OCI-LY3 (cell line): ENCODE results near the gene KLHL10.

ENCODE experiments used
- H2AFZ ChIP-seq: fragments of 200-600, 300-600 bp; shearing (Covaris generic); 2 replicates; pipeline ENCODE4 v1.6.0; 2014; ENCODE audit warnings: antibody characterized with exemption, low read depth, low read length
- H3K27ac ChIP-seq: fragments of 200-600, 300-600 bp; sonication (generic); 2 replicates; pipeline ENCODE4 v1.5.1; 2014; ENCODE audit warnings: mild to moderate bottlenecking, low read length, moderate library complexity, mixed read lengths
- H3K27me3 ChIP-seq: fragments of 200-600, 300-600 bp; sonication (generic); 2 replicates; pipeline ENCODE4 v1.6.1; 2014; ENCODE audit warnings: low read depth, low read length, mixed read lengths
- H3K36me3 ChIP-seq: fragments of 200-600, 300-600 bp; sonication (generic); replicated peaks from 2 replicates; pipeline ENCODE3; 2014; ENCODE audit warnings: low read depth, low read length, mixed read lengths
- H3K4me1 ChIP-seq: fragments of 300-600, 200-600 bp; sonication (generic); 2 replicates; pipeline ENCODE4 v1.6.1; 2014; ENCODE audit warnings: low read length, mixed read lengths
- H3K4me2 ChIP-seq: fragments of 200-600, 300-600 bp; sonication (generic); 2 replicates; pipeline ENCODE4 v1.6.1; 2014; ENCODE audit warnings: low read length, mixed read lengths
- H3K4me3 ChIP-seq: fragments of 300-600, 200-600 bp; sonication (generic); 2 replicates; pipeline ENCODE4 v1.5.1; 2014; ENCODE audit warnings: antibody characterized with exemption, mild to moderate bottlenecking, low read length, moderate library complexity
- H3K79me2 ChIP-seq: fragments of 300-600, 200-600 bp; shearing (Covaris generic); 2 replicates; pipeline ENCODE4 v1.6.1; 2014; ENCODE audit warnings: mild to moderate bottlenecking, low read length, mixed read lengths
- H3K9ac ChIP-seq: fragments of 300-600, 200-600 bp; shearing (Covaris generic); 2 replicates; pipeline ENCODE4 v1.6.0; 2014; ENCODE audit warnings: mild to moderate bottlenecking, low read length, moderate library complexity
- H3K9me3 ChIP-seq: fragments of 200-600, 300-600 bp; shearing (Covaris generic); 2 replicates; pipeline ENCODE4 v1.6.1; 2014; ENCODE audit warnings: low read length, mixed read lengths; ENCODE audit not compliant: insufficient read depth
- H4K20me1 ChIP-seq: fragments of 200-600, 300-600 bp; sonication (generic); 2 replicates; pipeline ENCODE4 v1.6.1; 2016; ENCODE audit warnings: low read length, mixed read lengths; ENCODE audit not compliant: insufficient read depth
- EZH2phosphoT487 ChIP-seq: fragments of 200-600 bp; shearing (Covaris generic); IDR thresholded peaks from 2 replicates; pipeline ENCODE4 v1.6.1; 2018; ENCODE audit warnings: antibody characterized with exemption, mixed run types, low read depth
- TF ChIP-seq, protein P1 (sequence below): fragments of 200-600, 300-600 bp; sonication (generic); IDR thresholded peaks from 2 replicates; pipeline ENCODE4 v1.5.1; 2014; ENCODE audit warnings: antibody characterized with exemption, low read length, low read depth

Gene KLHL10

DNA sequence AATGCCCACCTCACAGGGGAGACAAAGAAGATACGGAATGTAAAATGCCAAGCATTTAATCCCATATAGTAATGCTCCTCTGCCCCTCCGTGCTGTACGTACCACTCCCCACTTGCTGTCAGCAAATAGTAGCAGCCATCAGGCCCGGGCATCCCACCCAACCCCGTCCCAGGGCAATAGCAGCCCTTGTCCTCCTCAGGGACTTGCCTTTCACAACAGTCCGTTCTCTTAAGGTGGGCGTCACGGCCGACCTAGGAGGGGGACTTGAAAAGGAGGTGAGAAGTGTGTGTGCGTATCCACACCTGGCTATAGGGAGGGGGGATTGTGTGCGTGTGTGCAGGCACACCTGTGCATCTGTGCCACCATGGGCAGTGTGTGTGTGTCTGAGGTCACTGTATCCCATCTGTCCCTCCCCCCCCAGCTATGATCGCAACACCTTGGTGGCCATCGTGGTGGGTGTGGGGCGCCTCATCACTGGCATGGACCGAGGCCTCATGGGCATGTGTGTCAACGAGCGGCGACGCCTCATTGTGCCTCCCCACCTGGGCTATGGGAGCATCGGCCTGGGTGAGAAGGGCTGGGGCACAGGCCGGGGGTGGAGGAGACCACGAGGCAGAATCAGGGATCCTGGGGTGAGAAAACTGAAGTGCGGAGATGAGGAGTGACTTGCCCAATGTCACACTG is 20.8 kb upstream of the KLHL10 start:
- no peak overlapping the region for H3K9ac ChIP-seq

GRCh38 chr17:41818024-41818423 is 19.6 kb upstream of the KLHL10 start:
- Histone ChIP-seq H3K9me3 (no peaks in the 10 kb centered on the region), H4K20me1 (no peaks in the 10 kb centered on the region), H3K9ac (peak overlapping the region; percentile 88; the same call in 1 of the 2 replicates), H3K4me1 (peaks cover 20% of the 10 kb centered on the region), H3K36me3 (no peaks in the 10 kb centered on the region), H2AFZ (no peak overlapping the region), H3K27me3 (peaks cover 4% of the 10 kb centered on the region; the same call in 1 of the 2 replicates), H3K4me2 (peak overlapping the region; percentile 99), H3K79me2 (peaks cover 3% of the 10 kb centered on the region; the same call in 1 of the 2 replicates), H3K27ac (peak overlapping the region; percentile 58), H3K4me3 (peak overlapping the region; percentile 88)
- no peak for TF ChIP-seq EZH2phosphoT487
- TF ChIP-seq, protein P1, sequence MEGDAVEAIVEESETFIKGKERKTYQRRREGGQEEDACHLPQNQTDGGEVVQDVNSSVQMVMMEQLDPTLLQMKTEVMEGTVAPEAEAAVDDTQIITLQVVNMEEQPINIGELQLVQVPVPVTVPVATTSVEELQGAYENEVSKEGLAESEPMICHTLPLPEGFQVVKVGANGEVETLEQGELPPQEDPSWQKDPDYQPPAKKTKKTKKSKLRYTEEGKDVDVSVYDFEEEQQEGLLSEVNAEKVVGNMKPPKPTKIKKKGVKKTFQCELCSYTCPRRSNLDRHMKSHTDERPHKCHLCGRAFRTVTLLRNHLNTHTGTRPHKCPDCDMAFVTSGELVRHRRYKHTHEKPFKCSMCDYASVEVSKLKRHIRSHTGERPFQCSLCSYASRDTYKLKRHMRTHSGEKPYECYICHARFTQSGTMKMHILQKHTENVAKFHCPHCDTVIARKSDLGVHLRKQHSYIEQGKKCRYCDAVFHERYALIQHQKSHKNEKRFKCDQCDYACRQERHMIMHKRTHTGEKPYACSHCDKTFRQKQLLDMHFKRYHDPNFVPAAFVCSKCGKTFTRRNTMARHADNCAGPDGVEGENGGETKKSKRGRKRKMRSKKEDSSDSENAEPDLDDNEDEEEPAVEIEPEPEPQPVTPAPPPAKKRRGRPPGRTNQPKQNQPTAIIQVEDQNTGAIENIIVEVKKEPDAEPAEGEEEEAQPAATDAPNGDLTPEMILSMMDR: no peak

More for the DNA sequence above, 20.8 kb upstream of the KLHL10 start:
- no peak overlapping the region for H3K4me3 ChIP-seq
- TF ChIP-seq, protein P1: no peak
- TF ChIP-seq EZH2phosphoT487: no peak
- peaks cover 12% of the 10 kb centered on the region for H3K27me3 ChIP-seq
- no peak overlapping the region for H3K4me2 ChIP-seq
- H2AFZ ChIP-seq: no peak overlapping the region
- peaks cover 3% of the 10 kb centered on the region; the same call in 1 of the 2 replicates for H3K79me2 ChIP-seq
- H3K4me1 ChIP-seq: peaks cover 27% of the 10 kb centered on the region
- no peaks in the 10 kb centered on the region for H4K20me1 ChIP-seq
- H3K9me3 ChIP-seq: no peaks in the 10 kb centered on the region
- no peaks in the 10 kb centered on the region for H3K36me3 ChIP-seq
- H3K27ac ChIP-seq: no peak overlapping the region

GRCh38 chr17:41821776-41822175 is 15.8 kb upstream of the KLHL10 start:
- Histone ChIP-seq H3K9me3 (no peaks in the 10 kb centered on the region), H3K4me3 (no peak overlapping the region), H3K9ac (no peak overlapping the region), H4K20me1 (no peaks in the 10 kb centered on the region), H2AFZ (no peak overlapping the region), H3K4me2 (no peak overlapping the region), H3K4me1 (peaks cover 20% of the 10 kb centered on the region), H3K79me2 (peaks cover 3% of the 10 kb centered on the region; the same call in 1 of the 2 replicates), H3K27me3 (no peaks in the 10 kb centered on the region), H3K36me3 (peaks cover 8% of the 10 kb centered on the region), H3K27ac (no peak overlapping the region)
- TF ChIP-seq, protein P1: no peak
- TF ChIP-seq EZH2phosphoT487: no peak

DNA sequence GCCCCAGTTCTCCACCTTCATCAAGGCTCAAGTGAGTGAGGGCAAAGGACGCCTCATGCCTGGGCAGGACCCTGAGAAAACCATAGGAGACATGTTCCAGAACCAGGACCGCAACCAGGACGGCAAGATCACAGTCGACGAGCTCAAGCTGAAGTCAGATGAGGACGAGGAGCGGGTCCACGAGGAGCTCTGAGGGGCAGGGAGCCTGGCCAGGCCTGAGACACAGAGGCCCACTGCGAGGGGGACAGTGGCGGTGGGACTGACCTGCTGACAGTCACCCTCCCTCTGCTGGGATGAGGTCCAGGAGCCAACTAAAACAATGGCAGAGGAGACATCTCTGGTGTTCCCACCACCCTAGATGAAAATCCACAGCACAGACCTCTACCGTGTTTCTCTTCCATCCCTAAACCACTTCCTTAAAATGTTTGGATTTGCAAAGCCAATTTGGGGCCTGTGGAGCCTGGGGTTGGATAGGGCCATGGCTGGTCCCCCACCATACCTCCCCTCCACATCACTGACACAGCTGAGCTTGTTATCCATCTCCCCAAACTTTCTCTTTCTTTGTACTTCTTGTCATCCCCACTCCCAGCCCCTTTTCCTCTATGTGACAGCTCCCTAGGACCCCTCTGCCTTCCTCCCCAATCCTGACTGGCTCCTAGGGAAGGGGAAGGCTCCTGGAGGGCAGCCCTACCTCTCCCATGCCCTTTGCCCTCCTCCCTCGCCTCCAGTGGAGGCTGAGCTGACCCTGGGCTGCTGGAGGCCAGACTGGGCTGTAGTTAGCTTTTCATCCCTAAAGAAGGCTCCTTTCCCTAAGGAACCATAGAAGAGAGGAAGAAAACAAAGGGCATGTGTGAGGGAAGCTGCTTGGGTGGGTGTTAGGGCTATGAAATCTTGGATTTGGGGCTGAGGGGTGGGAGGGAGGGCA is 15.1 kb upstream of the KLHL10 start:
- no peak overlapping the region for H3K4me3 ChIP-seq

More for the DNA sequence above, 15.1 kb upstream of the KLHL10 start:
- Histone ChIP-seq H3K9me3 (no peaks in the 10 kb centered on the region), H3K4me2 (no peak overlapping the region), H3K4me1 (peaks cover 20% of the 10 kb centered on the region), H3K9ac (no peak overlapping the region), H3K27ac (no peak overlapping the region), H2AFZ (no peak overlapping the region), H3K27me3 (no peaks in the 10 kb centered on the region), H3K36me3 (peaks cover 8% of the 10 kb centered on the region), H3K79me2 (peaks cover 3% of the 10 kb centered on the region; the same call in 1 of the 2 replicates), H4K20me1 (no peaks in the 10 kb centered on the region)
- TF ChIP-seq EZH2phosphoT487: no peak
- TF ChIP-seq, protein P1: no peak
